GM19467 (cell line): Measurements from ENCODE around the gene TRAF5.
A peak's percentile ranks its signal among the peaks of the same experiment; 100 is the strongest.
"Not testable (repeated sequence)": the region's sequence is repeated elsewhere in the genome, so short reads cannot be mapped to it uniquely, and the experiment has no call there.

Experiments
- ATAC-seq: cut with Tn5 transposase; IDR thresholded peaks from one replicate; pipeline ENCODE4 v1.9.1; 2021; ENCODE audit warnings: mild to moderate bottlenecking, moderate library complexity; ENCODE audit not compliant: unreplicated experiment

TRAF5 gene

GRCh38 chr1:211326528-211327345, at the start of gene TRAF5:
TRAF5 (plus strand) TSS chr1:211326833; CDS start chr1:211353240, 26,407 bp downstream.
- ATAC-seq, result peak; percentile 33

- ATAC-seq, result no peak
Observed at GRCh38 chr1:211279340-211279739, 47.3 kb upstream of the TRAF5 start.

GRCh38 chr1:211280910-211281309, 45.7 kb upstream of the TRAF5 start:
- ATAC-seq, result no peak

- no peak for ATAC-seq
Observed at GRCh38 chr1:211281320-211282022, 45.2 kb upstream of the TRAF5 start.

GRCh38 chr1:211282023-211282373, 44.6 kb upstream of the TRAF5 start:
- ATAC-seq, result no peak

- no peak for ATAC-seq
Observed at GRCh38 chr1:211285196-211285595, 41.4 kb upstream of the TRAF5 start.

- ATAC-seq, result no peak
Observed at GRCh38 chr1:211287218-211287617, 39.4 kb upstream of the TRAF5 start.

- no peak for ATAC-seq
Observed at GRCh38 chr1:211292411-211292810, 34.2 kb upstream of the TRAF5 start.

GRCh38 chr1:211296396-211296795, 30.2 kb upstream of the TRAF5 start:
- ATAC-seq, result no peak

GRCh38 chr1:211305044-211305443, 21.6 kb upstream of the TRAF5 start:
- peak; percentile 85 for ATAC-seq

GRCh38 chr1:211309617-211310016, 17.0 kb upstream of the TRAF5 start:
- ATAC-seq, result no peak

GRCh38 chr1:211313392-211313791, 13.2 kb upstream of the TRAF5 start:
- no peak for ATAC-seq

GRCh38 chr1:211318576-211319280, 7.9 kb upstream of the TRAF5 start:
- ATAC-seq, result no peak

GRCh38 chr1:211319892-211320291, 6.7 kb upstream of the TRAF5 start:
- no peak for ATAC-seq

GRCh38 chr1:211320980-211321379, 5.7 kb upstream of the TRAF5 start:
- no peak for ATAC-seq

GRCh38 chr1:211321646-211322045, 5.0 kb upstream of the TRAF5 start:
- ATAC-seq, result not testable (repeated sequence)

GRCh38 chr1:211323156-211324063, 3.2 kb upstream of the TRAF5 start:
- ATAC-seq, result peak; percentile 52

GRCh38 chr1:211324992-211325775, 1.4 kb upstream of the TRAF5 start:
- no peak for ATAC-seq

- no peak for ATAC-seq
Observed at GRCh38 chr1:211326140-211326527, 499 bp upstream of the TRAF5 start.
